GM21825 (cell line): ENCODE data around the gene HCRT.
"Not testable (repeated sequence)": the region's sequence is repeated elsewhere in the genome, so short reads cannot be mapped to it uniquely, and the experiment has no call there.

Source experiments
- ATAC-seq: cut with Tn5 transposase; IDR thresholded peaks from one replicate; pipeline ENCODE4 v1.9.1; 2021; ENCODE audit warnings: mild to moderate bottlenecking, moderate library complexity; ENCODE audit not compliant: unreplicated experiment

Gene HCRT

DNA sequence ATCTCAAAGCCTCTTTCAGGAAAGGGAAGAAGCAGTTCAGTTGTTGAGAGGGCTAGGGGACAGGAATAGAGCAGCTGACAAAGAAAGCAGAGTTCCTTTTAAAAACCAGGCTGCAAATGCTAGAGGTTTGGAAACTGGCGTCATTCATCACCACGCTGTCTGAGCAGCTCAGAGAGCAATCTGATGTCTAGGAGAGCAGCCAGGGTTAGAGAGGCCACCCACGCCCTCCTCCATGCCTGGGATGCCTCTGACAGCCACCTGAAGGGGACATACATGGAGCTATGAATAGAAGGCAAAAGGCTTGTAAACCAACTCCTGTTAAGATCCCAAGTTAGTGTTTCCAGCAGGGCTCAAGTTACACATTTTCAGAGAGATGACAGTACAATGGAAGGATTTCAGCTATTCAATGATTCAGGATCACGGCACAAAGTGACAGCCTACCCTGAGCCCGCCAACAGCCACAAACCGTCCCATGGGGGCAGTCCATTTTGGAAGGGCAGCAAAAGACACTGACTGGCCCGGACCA, 42.8 kb downstream of the HCRT start:
- ATAC-seq, result no peak

DNA sequence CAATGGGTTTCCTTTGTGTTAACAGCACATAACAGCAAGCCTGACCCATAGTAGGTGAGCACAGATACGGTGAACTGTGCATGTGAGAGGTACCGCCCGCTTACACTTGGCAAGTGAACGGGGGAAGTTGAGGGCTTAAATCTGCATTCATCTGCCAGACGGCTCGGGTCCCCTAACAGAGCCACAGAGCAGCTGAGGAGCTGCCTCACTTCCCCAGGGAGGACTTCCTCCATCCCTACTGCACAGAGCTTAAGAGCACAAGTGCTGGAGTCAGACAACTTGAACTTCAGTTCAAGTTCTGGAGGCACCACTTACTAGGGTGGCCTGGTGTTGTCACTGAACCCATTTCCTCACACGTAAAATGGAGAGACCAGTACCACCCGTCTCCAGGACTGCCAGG, 43.9 kb downstream of the HCRT start:
- ATAC-seq, result no peak

- ATAC-seq, result not testable (repeated sequence)
Observed at GRCh38 chr17:42140690-42141089, 44.6 kb downstream of the HCRT start.

- ATAC-seq, result no peak
Observed at GRCh38 chr17:42138749-42139492, 46.3 kb downstream of the HCRT start.

- ATAC-seq, result no peak
Observed at GRCh38 chr17:42136654-42137051, 48.6 kb downstream of the HCRT start.

GRCh38 chr17:42135664-42136653, 49.3 kb downstream of the HCRT start:
- ATAC-seq, result no peak

DNA sequence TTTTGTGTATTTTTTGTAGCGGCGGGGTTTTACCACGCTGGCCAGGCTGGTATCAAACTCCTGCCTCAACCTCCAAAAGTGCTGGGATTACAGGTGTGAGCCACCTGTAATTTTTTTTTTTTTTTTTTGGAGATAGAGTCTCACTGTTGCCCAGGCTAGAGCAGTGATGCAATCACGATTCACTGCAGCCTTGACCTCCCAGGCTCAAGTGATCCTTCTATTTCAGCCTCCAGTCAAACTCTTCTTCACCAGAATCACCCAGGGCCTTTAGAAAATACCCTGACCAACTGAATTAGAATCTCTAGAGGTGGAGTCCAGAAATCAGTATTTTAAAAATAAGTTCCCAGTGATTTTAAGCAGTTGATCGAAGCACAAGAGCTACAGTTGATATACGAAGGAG, 50.1 kb downstream of the HCRT start:
- ATAC-seq, result no peak
